HG03045 (cell line): ENCODE data around the gene BRD3.

Experiments used
- ATAC-seq: cut with Tn5 transposase; IDR thresholded peaks from one replicate; pipeline ENCODE4 v1.9.1; 2021; ENCODE audit warnings: mild to moderate bottlenecking, moderate library complexity; ENCODE audit not compliant: unreplicated experiment

Gene BRD3

DNA sequence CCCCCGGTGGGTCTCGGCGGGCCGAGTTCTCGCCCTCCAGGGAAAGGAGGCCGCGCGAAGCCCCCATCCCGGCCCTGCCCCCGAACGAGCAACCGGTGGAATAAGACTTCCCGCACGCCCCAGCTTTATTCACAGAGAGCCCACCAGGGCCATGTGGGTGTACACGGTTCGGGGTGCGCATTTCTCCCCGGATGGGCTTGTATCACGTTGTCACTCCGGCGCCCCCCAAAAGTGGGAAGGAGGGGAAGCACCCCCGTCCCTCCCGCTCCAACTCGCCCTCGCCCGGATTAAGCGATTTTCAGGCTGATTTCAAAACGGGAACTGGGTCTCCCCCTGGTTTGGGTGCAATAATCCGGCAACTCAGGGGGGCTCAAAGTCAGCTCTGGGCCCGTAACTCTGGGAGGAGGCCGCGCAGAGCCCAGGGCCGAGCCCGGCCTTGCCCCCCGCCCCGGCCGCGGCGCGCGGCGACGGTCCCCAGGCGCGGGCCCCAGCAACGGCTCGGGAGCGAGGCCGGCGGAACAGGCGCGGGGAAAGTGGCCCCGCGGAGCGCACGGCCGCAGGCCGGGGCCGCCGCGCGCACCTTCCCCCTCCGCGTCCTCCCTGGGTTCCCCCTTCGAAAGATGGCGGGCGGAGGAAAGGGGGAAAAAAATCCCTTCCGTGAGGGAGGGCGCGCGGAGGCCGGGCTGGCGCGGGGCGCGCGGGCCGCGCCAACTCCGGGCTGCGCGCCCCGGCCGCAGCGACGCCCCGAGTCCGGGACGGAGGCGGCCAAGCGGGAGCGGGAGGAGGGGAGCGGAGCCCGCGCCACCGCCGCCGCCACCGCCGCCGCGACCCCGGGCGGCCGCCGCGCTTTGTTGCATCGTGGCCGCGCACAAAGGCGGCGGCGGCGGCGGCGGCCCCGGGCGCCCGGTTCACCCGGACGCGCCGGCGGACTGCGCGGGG, 644 bp downstream of the BRD3 start:
- ATAC-seq, result no peak

DNA sequence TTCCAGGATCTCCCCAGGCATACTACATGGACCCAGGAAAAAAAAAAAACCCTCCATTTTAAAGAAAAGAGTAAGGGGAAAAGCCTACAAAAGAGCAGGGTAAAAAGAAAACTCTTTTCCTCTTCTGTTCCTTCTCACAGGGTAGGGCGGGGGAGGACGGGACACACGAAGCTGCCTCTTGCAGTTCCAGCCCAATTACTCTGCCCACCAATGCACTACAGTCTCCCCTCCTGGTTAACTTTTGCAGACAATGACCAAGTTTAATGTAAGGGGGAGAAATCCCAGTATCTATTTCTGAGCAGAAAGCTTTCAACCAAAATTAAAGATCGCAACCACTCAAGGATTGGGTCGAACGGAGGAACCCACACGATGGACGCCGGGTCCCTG, 1.3 kb downstream of the BRD3 start:
- ATAC-seq, result no peak

DNA sequence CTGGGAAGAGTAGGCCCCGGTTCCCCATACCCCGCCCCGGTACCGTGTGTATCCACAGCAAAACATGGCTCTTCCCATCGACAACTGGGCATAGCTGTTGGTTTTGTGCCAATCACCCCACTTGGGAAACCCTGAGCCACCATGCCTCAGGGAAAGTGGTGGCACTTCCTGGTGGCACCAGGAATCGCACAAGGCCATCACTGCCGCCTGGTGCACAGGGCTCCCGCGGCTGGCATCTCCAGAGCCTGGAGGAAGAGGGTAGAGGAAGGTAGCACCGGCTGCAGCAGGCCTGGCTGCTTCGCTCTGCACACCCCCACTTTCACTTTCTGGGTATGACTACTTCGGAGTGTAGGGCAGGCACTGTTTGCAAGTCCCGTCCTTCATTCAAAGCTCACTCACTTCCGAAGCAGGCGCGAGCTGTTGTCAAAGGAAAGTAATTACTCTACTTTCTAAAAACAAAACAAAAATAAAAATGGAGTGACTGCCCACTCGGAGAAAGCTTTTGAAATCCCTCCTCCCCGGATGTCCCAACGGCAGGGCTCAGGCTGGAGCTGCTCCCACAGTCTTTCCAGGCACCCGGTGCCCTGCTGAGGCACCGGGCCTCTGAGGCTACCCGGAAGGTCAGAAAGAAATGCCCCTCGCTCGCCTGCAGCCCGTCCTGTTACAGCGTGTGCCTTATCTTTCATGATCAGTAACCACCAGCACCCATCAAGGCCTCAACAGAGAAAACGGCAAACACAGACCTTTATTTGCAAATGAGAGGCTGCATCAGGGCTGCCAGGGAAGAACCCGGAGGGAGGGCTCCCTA, 2.0 kb downstream of the BRD3 start:
- ATAC-seq, result no peak

DNA sequence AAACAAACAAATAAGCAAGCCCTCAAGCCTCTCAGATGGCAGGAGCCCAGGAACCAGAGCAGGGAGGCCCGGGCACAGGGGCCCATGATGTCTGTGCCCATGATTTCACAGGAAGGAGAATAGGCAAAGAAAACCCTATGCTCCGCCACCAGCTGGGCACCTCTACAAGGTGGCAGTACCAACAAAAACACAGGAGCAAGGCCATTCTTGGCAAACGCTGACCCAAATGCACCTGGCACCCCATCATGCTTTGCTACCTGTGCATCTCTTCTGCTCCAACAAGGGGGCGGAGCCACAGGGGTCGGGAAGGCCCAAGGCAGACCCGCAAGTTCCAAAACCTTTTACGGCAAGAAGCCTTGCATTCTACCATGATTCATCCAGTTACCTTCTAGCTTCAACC, 3.1 kb downstream of the BRD3 start:
- ATAC-seq, result no peak

DNA sequence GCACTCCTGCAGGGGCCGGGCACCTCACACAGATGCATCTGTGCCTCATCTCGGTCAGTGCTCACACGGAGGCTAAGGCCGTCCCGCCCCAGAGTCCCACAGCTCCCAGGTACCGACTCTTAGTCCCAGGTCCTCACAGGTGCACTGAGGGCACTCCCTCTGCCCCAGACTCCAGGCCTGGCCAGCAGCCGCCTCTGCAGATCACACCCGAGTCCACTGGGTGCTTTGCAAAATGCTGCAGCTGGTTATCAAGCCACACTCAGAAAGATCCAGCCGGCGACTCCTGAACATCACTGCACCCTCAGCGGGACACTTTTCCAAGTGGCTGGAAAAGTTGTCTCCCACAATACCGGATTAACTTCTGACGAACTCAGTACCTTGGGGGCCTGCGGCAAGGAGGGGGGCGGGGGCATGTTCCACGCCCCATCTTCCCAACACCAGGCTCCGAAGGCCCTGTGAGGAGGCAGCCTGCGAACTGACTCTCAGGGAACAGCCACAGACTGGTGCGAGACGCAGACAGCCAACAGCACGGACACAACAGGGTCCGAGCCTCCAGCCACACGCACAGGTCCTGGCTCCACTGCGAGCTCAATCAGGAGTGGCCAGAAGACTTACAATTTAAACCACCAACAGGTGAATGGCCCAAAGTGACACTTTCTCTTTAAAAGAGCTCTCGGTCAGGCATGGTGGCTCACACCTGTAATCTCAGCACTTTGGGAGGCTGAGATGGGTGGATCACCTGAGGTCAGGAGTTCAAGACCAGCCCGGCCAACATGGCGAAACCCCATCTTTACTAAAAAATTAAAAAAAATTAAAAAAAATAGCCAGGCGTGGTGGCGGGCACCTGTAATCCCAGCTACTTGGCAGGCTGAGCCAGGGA, 4.0 kb downstream of the BRD3 start:
- no peak for ATAC-seq

DNA sequence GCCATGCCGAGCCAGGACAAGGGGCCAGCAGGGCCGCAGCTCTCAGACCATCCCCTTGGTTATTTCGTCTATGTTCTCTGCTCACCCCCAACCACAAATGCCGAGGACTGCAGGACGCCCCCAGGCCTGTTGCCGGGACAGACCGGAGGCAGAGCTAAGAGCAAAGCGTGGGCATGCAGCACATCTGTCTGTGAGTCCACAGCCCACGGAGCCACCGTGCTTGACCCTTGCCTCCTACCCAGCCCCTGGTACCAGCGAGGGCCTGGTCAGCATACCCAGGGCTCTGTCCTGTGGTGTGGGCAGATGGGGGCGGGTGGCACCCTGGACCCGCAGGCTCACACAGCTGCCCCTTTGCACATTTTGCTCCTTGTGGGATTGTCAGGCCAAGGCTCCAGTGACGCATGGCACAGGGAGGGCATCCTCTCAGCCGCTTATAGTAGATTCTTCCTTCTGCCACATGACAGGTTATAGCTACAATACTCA, 4.7 kb downstream of the BRD3 start:
- ATAC-seq, result no peak

DNA sequence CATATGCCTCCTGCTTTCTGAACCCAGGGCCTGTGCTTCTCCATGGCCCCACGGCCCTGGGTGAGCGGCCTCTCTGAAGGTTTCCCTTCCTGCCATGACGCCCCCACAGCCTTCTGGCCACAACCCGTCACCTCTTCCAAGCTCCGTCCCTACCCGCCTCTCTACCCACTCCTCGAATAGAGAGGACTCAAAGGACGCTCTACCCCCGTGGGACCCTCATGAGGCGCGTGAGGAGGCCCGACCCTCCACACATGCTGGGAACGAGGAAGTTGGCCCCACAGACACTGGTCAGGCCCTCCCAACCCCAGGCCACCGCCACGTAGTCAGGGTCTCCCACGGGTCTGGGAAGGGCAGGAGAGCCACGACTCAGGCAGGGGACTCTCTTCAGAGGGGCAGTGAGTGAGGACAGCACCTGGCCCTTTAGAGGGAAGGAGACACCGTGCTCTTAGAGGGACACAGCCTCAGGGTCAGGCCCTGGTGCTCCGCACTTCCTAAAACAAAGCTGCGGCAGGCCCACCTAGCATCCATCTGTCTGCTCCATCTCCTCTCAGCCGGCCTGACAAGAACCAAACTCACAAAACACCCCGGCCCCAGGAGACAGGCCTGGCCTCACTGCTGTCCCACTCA, 5.3 kb downstream of the BRD3 start:
- no peak for ATAC-seq

DNA sequence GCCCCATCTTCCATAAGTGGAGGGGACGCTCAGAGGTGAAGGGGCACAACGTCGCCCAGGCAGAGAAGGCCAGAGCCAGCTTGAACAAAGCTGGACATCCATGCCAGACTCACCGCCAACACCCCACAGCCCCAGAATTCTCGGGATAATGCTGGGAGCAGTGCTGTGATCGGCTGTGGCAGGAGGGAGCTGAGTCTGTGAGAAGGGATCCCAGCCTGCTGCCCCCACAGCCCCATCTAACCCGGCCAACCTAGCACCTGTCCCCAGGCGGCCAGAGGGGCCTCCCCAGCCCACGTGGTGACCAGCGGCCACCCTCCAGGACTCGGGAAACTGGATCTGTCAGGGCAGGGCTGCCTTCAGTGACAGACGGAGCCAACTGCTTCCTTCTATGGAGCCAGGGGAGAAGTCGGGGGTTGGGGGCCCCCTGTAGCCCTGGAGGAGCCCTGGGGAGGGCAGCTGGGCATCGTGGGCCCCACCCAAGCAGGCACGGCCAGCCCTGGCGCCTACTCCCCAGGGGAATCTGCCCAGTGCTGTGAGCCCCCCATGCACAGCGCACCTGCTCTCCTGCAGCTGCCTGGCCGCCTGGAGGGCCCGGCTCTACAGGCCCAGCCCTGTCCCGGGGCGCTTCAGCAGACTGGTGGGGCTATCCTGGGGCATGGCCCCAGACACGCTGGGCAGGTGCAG, 6.0 kb downstream of the BRD3 start:
- no peak for ATAC-seq

DNA sequence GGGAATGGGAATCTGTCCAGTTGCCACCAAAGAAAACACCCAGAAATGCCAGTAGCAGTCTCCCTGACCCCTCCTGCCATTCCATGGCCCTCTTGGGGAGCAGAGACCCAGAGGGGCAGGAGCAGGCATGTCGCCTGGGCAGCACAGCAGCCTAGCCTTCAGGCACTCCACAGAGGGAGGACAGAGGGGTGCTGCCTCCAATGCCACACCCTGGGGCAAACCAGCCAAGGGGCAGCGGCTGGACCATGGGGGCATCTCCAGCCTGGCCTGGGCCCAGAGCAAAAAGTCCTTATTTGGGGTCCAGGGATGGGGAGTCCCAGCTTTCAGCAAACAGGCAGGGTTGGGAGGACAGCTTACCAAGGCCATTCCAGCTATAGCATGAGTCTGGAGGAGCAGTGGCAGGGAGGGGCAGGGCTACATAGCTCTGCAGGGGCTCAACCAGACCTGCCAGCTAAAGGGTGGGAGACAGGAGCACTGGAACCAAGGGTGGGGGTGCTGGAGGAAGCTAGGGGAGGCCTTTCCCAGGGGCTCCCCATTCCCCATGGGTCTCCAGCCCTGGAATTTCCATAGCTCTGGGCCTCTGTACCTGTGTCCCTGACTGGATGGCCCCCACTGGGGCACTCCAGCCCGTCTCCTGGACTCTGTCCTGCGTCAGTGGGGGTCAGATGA, 6.7 kb downstream of the BRD3 start:
- ATAC-seq, result no peak

DNA sequence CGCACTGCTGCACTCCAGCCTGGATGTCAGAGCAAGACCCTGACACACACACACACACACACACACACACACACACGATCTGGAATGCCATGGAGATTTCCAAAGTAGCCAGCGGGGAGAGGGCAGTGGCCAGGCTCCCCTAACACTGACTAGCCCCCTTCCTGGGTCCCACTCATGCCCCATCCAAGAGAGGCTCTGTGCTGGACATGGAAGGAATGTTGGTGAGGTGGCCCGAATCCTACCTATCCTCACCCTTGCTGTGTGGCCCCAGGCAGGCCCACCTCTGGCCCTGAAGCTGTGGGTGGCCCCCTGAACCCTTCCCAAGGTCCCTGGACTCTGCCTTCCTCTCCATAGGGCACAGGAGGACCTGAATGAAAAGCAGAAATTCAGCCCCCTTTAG, 7.3 kb downstream of the BRD3 start:
- no peak for ATAC-seq

DNA sequence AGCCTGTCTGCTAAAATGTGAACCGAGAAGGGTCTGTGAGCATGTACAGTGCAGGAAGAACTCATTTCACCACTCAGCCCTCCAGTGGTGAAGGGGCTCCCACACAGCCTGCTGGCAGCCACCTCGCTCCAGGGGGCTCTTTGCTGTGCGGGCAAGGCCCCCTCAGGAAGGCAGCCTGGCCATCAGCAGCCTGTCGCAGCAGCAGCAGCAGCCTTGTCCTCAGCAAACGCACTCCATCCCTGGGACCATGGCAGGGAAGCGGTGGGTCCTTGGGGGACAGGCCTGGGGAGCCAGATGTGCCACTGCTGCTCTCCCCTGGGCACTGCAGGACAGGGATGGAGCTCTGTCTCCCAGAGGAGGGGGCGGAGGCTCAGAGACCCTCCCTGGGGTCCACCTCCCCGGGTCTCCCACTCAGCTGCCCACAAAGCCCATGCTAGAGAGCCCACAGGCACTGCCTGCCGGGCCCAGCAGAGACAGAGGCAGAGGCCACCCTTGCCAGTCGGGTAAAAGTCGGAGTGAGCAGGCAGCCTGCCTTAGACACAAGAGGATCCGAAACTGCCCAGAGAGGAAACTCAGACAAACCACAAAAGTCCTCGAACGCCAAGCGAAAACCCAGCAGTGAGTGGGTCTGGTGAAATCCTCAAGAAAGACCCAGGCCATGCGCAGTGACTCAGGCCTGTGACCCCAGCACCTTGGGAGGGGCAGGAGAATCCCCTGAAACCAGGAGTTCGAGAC, 8.0 kb downstream of the BRD3 start:
- ATAC-seq, result peak; percentile 57

DNA sequence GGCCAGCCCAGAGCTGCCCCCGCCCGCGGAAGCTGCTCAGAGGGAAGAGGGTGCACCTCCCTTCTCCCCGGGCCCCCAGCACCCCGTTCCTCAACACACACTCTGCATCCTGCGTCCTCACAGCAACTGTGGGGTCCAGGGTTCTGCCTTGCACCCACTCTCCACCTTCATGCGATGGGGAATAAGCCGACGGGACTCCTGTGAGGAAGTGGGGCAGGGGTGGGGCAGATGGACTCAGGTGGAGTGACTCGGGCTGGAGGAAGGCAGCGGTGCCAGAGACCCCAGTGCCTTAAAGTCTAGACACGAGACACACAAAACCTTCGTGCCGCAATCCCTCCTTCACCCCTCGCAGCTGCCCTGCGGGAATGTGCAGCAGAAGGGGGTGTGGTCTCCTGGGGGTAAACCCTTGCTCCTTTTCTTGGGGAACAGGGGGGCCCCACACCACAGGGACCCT, 8.6 kb downstream of the BRD3 start:
- ATAC-seq, result no peak

DNA sequence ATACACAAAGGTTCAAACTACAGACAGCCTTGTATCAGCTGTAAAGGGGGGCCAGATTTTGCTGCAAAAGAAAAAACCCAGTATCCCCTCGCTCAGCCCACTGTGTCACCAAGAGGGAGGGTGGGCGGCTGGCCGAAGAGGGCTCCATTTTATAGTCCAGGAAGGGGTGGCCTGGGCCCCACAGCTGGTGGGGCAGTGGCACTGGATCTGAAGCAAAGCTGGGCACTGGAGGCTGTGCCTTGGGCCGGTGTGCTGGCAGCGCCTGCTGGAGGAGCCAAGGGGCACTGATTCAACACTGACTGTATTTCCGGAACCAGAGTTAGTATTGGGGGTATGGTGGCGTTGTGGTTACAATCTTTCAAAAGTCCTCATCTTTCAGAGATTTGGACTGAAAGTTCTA, 9.1 kb downstream of the BRD3 start:
- no peak for ATAC-seq

DNA sequence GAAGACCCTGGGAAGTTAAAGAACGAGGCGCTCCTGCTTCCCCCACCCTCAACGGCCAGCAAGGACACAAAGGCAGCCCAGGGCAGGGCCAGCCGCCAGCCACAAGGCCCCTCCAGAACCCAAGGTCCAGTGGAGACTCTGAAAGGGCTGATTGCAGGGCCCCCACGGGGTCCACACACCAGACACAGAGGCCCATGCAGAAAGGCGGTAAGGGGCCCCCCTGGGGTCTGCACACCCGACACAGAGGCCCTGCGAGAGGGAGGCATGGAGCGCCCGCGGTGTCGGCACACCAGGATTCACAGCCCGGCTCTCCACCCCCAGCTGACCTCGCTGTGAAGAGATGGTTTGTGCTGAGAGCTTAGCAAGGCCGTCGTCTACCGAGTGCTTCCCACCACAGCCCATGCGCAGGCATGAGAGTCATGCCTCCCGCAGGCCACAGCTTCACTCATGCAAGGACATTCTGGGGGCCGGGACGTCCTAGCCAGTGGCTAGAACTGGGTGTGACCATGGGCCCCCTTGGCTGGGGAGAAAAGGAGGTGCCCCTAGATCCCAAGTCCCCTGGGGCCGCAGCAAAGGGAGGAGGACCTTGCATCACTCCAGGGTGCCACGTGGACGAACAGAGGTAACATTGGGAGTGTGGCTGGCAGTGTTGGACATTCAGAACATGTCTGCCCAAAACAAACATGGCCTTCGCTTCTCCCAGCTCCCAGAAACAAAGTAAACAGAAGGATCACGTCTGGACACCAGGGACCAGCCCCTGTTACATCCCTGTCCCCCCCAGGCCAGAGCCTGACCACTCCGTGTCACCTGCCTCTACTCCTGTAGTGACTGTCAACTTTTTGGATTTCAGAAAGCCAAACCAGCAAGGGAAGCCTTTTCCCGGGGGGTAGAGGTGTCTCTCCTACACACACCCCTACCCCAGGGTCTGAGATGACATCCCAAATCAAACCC, 9.8 kb downstream of the BRD3 start:
- ATAC-seq, result no peak

DNA sequence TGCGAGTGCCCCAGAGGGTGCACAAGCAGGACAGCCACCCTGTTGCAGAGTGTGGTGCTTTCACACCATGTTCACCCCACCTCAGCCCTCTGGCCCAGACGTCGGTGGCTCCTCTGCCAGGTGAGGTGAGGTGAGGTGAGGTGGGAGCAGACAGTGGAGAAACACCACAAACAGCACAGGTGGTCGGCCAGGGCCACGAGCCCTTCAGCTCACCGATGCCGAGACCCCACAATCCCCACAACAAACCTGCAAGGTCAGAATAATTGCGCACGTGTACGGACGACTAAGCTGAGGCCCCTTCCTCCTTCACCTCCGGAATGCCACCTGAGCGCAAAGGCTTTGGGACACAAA, 10.5 kb downstream of the BRD3 start:
- ATAC-seq, result no peak

DNA sequence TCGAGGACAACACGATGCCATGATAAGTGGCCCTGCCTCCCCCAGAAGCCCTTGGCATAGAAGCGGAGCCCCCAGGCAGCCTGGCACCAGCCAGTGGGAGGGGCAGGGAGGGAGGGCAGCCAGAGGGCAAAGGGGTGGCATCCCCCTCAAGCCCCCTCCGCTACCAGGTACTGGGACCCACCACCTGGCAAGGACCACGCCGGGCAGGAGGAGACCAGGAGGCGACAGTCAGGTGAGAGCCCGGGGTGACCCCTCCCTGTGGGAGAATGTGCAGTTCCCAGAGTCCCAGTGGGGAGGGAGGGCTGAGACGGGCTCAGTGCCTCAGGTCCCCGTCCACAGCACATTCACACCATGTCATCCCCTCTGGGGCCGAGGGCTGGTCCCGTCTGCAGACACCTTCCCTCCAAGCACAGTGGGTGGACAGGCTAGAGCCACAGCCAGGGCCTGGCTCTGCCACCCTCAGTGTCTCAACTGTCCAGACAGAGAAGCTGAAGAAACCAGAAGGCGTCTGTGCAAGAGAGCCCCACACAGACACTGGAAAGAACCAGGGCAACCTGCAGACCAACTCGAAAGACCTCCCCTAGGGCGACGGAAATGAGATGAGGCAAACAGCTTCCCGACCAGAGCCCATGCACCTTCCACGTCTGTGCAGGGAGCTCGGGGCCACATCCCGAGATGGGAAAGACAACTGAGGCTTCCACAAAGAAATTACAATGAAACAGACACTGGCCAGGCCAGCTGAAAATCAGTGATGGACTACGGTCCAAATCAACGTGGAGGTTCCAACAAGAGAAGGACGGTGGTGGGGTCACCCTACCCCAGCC, 11.1 kb downstream of the BRD3 start:
- no peak for ATAC-seq

DNA sequence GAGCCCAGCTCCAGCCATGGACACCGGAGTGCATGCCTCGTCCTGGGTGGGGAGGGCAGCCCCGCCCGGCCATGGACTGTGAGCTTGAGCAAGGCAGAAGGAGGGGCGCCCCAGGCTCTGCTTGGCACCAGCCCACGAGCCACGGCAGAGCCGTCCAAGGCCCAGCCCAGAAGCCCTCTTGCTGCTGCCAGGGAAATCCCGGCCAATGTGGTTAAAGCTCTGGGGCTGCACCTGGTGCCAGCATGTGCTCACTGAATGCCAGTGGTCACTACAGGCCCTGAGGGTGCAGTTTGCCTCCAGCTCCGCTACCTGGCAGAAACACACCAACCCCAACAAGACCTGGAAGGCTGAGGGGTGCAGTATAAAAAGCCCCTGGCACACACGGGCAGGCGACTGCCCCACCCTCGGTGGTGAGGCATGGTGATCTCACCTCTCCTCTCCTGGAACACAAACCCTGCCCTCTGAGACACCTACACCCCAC, 11.8 kb downstream of the BRD3 start:
- ATAC-seq, result no peak
